ENCODE data around the gene OR5AL1.
"Not testable (repeated sequence)": the region's sequence is repeated elsewhere in the genome, so short reads cannot be mapped to it uniquely, and the experiment has no call there.

Gene OR5AL1

GRCh38 chr11:56412396-56412795, at the start of gene OR5AL1:
TSS of gene OR5AL1 (plus strand) at chr11:56412696.
- DNase-seq, result no peak

- no peak for DNase-seq
Measured at GRCh38 chr11:56375324-56375723, 37.2 kb upstream of the OR5AL1 start, which contains the start of gene OR8U1. TSS of gene OR8U1 (plus strand) at chr11:56375624. CDS start at chr11:56375624, 0 bp downstream.

- no peak for DNase-seq
Measured at GRCh38 chr11:56380120-56380519, 32.4 kb upstream of the OR5AL1 start.

GRCh38 chr11:56394381-56394780, 18.1 kb upstream of the OR5AL1 start:
- no peak for DNase-seq

GRCh38 chr11:56396047-56396446, 16.4 kb upstream of the OR5AL1 start:
- no peak for DNase-seq

GRCh38 chr11:56401858-56402461, 10.5 kb upstream of the OR5AL1 start:
- not testable (repeated sequence) for DNase-seq

- DNase-seq, result no peak
Measured at GRCh38 chr11:56404393-56404792, 8.1 kb upstream of the OR5AL1 start.

- no peak for DNase-seq
Measured at GRCh38 chr11:56410801-56411200, 1.7 kb upstream of the OR5AL1 start.

- no peak for DNase-seq
Measured at GRCh38 chr11:56453521-56453920, 41.0 kb downstream of the OR5AL1 start.

GRCh38 chr11:56457076-56457475, 44.6 kb downstream of the OR5AL1 start:
- no peak for DNase-seq
